HG03025 (cell line): ENCODE results near the gene ACSF2.
"Not testable (repeated sequence)": the region's sequence is repeated elsewhere in the genome, so short reads cannot be mapped to it uniquely, and the experiment has no call there.

Source experiments
- ATAC-seq: cut with Tn5 transposase; IDR thresholded peaks from one replicate; pipeline ENCODE4 v1.9.1; 2021; ENCODE audit warnings: mild to moderate bottlenecking, moderate library complexity; ENCODE audit not compliant: unreplicated experiment, low FRiP score

ACSF2 gene

DNA sequence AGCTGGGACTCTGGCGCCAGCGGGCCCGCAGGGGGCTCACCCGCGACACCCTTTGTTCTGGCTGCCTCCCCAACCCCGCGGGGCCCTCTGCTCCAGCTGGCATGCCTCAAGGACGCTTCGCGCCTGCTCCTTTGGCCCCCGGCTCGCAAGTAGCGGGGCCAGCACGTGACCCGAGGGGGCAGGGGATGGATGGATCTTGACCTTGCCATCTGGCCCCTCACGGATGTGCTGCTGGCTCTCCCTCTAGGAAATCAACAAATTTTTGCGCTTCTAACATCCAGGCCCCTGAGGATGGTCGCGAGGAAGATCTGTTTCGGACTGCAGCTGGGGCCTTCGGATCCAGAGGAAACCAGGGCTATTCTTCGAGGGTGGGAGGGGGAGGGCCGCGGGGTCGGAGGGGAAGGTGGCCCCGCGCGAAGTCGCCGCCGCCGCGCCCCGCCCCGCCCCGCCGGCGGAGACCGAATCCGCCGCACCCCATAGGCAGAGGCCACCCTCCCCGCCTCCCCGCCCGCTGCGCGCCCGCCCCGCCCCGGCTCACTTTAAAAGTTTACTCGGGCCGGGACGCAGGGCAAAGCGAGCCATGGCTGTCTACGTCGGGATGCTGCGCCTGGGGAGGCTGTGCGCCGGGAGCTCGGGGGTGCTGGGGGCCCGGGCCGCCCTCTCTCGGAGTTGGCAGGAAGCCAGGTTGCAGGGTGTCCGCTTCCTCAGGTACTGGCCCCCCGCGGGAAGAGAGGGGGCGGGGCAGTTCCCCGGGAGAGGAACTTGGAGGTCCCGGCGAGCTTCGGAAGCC, at the start of gene ACSF2:
Gene ACSF2, plus strand, starts transcription at position 537 of the 790 bp plus-strand sequence. Its CDS starts 44 bp downstream, at position 581.
- ATAC-seq: no peak

- no peak for ATAC-seq
Observed at GRCh38 chr17:50379351-50380132, 46.5 kb upstream of the ACSF2 start.

- ATAC-seq: no peak
Observed at GRCh38 chr17:50380369-50381259, 45.4 kb upstream of the ACSF2 start.

DNA sequence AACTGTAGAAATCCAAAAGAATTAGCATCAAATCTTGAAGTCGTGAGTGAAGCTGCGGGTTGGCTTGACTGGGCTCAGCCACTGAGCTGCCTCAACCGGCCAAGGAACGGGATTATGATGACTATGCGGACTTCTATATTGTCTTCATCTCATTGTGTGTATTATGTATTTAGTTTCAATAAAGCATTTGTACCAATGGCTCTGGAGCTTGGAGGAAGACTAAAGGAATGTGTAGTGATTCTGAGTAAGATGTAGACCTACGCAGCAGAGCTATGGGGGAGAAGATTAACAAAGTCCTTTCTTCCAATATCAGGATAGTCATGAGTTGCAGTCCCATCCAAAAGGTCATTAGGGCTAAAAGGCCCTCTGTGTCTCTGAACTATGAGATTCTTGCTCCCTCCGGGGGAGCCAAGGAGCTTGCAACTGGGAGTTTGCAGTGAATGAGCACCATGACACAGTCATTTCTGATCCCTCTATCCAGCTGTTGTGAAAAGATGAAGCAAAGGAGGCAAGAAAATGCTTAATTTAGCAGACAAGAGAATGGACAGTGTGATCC, 44.7 kb upstream of the ACSF2 start:
- no peak for ATAC-seq

DNA sequence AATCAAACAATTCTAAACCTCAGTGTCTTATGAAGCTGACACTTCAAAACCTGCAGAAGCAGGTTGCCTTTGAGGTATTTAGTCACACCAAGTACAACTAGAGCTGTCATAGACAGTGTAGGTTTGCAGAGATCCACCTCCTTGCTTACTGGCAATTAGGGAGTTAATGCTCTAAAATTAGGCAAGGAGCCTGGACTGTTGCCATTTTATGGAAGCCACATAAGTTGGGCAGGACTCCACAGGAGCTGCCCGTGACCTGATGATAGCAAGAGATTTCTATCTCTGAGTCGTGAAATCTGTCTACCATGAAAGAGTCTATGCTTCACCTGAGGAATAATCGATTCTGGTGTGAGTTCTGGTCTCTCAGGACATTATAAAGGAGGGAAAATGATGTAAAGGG, 44.1 kb upstream of the ACSF2 start:
- no peak for ATAC-seq

DNA sequence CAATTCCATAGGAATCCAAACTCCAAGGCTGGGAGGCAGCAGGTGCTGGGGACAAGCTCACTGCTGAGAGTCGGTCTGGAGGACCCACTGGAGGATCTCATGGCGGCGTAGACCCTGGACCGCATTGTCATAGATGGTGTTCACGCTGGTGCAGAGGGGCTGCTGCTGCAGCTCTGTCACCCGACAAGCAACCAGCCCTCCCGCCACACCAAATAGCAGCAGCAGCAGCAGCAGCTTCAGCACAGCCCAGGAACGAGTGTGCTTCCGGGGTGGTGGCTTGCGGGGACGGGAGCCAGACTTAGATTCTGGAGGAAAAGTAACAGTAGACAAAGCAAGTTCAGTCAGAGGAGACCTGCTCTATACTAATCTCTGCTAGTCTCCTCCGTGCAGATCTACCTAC, 43.1 kb upstream of the ACSF2 start:
- ATAC-seq: no peak

- ATAC-seq: no peak
Observed at GRCh38 chr17:50386510-50386909, 39.5 kb upstream of the ACSF2 start.

GRCh38 chr17:50388728-50389127, 37.3 kb upstream of the ACSF2 start:
- no peak for ATAC-seq

DNA sequence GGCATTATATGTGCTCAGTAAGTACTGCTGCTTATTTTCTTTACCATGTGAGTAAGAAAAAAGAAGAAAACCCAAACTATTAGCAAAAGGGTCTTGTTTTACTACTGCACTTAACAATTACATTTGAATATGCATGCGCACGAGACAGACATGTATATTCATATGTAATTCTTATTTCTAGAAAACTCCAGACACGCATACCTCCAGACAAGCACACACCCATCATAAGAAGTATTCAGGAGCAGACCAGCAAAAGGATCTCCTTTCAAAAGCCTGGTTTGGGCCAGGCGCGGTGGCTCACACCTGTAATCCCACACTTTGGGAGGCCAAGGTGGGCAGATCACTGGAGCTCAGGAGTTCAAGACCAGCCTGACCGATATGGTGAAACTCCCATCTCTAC, 36.5 kb upstream of the ACSF2 start:
- ATAC-seq: no peak

DNA sequence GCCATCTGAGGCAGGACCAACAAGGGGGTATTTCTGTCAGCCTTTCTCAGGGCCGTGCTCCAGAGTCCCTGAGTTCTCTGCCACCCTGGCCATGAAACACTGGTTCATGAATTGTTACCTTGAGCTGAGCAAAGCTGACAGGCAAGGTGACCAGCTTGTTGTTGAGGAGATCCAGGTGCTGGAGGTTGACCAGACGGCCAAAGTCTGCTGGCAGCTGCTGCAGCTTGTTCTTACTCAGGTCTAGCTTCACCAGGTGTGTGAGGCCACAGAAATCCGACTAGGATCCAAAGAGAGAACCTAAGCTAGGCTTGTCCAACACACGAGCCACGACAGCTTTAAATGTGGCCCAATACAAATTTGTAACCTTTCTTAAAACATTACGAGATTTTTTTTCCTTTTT, 33.4 kb upstream of the ACSF2 start:
- ATAC-seq: no peak

DNA sequence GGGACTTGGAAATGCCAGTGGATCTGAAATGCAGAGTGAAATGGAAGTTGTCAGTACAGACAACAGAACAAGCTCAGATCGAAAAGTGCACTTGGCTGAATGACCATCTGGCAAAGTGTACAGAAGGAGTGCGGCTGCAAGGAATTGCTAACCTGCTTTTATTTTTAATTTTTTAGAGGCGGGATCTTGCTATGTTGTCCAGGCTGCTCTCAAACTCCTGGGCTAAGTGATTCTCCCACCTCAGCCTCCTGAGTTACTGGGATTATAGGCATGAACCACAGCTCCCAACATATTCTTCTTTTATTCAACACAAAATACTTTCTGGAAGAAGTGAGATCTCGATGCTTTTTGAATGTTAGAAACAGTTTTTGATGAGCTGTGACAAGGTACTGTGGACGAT, 32.3 kb upstream of the ACSF2 start:
- no peak for ATAC-seq

DNA sequence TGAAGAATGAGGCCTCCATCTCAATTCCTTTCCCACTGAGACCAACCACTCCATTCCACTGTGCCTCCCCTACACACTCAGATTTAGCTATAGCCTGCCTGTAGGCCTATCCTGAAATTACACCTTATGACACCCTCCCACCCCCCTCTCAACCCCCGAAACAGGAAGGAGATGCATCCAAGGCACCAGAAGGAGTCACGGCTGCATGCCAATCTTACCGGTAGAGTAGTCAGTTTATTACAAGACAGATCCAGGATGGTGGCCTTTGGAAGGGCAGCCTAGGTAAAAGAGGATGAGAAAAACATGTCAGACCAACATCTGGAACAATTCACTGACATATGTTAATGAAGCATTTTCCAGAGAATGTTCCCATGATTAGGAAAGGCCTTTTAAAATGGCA, 31.3 kb upstream of the ACSF2 start:
- ATAC-seq: no peak

GRCh38 chr17:50396261-50397110, 29.5 kb upstream of the ACSF2 start:
- no peak for ATAC-seq

DNA sequence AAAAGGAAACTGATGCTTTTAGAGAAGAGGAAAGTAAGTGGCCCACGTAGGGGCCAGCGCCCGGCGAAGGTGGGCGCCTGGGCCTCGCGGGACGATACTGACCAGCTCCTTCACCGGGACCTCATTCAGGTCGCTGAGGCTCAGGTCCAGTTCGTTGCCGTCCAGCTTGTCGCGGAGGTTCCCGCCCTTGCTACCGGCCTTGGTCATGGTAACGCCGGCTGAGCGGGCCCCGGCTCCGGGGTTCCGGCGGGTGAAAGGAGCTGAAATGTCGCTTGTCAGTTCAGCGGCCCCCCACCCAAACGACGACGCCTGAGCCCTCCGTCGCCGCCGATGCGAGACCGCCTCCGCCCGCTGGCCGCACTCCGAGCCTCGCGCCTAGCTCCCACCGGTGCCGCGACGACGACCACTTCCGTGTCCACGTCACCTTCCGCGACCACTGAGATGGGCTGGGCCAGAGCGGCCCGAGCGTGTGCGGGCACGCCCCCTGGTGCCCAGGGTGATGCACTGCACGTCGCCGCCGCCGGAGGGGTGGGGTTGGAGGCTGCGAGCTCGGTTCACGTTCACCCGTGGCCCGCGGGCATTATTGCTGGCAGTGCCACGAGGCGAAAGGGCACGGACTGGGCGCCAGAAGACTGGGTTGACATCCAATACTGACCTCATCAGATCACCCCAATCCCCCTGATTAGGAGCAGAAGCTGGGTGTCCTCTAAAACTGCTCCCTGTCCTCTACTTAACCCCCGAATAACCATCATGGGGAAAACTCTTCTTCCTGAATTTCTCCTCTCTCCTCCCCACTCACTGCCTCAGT, 28.7 kb upstream of the ACSF2 start, which contains the start of gene LRRC59:
Gene LRRC59, minus strand, starts transcription at position 413 of the 808 bp plus-strand sequence. Its CDS starts 206 bp downstream, at position 207.
- peak; percentile 90 for ATAC-seq

DNA sequence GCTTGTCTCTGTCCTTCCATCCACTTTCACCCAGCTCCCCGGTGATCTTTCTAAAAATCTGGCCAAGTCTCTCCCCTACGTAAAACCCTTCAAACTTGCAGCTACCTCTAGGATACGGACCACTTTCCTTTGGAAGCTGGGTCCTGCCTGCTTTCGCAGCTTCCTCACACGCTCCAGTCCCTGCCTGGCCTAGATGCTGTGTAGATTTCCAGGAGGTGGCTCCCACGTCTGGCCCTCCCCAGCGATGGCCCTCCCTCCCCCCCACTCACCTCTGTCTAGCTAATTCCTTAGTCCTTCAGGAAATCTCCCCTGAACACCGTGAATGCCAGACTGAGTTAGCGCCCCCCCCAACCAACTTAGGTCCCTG, 28.1 kb upstream of the ACSF2 start:
- ATAC-seq: no peak

DNA sequence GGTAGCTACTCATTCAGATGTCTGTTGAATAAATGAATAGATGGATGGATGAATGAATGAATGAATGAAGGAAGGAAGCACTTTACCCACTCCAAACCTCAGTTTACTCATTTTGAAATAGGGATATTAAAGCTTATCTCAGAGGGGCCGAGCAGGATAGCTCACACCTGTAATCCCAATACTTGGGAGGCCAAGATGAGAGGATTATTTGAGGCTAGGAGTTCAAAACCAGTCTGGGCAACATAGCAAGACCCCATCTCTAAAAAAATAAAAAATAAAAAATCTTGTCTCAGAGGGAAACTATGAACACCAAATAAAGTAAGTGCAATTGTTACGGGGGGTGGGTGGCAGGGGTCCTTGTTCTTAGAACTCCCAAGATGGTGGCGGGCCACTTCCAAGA, 27.3 kb upstream of the ACSF2 start:
- ATAC-seq: not testable (repeated sequence)

DNA sequence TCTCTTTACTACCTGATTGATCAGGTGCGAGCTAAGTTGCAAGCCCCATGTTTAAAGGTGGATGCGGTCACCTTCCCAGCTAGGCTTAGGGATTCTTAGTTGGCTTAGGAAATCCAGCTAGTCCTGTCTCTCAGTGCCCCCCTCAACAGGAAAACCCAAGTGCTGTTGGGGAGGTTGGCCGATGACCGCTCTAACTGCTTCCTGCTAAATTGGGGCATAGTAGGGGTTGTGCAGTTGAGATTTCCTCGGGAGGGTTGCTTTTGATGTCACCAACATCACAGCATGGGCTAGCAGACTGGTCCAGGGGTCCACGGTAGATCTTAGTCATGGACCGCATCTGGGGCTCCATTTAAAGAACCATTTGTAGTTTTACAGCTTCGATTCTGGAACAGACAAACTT, 26.4 kb upstream of the ACSF2 start:
- ATAC-seq: not testable (repeated sequence)

GRCh38 chr17:50405351-50405750, 20.7 kb upstream of the ACSF2 start:
- not testable (repeated sequence) for ATAC-seq

- ATAC-seq: no peak
Observed at GRCh38 chr17:50406578-50406977, 19.4 kb upstream of the ACSF2 start.
